SK-N-SH (cell line): Measurements from ENCODE around the gene CD300LF.

Source experiments
- CTCF ChIP-seq: fragments of 200-600 bp; sonication (generic); IDR thresholded peaks from 2 replicates; pipeline ENCODE4 v1.6.1; 2017; ENCODE audit warnings: antibody characterized with exemption, mild to moderate bottlenecking, moderate library complexity
- EP300 ChIP-seq, 2 experiments: IDR thresholded peaks; 2 replicates each; pipeline versions ENCODE4 v1.4.0 to v1.6.1; 2012; ENCODE audit warnings: borderline replicate concordance in 1 of 2, low read depth in 1 of 2, low read length in 1 of 2
- IRF3 ChIP-seq: fragments of 150-350 bp; IDR thresholded peaks from 2 replicates; pipeline ENCODE4 v1.6.1; 2016; ENCODE audit warnings: mild to moderate bottlenecking, low read depth, low read length
- JUND ChIP-seq: IDR thresholded peaks from 2 replicates; pipeline ENCODE4 v1.4.0; 2012
- MAX ChIP-seq: IDR thresholded peaks from 2 replicates; pipeline ENCODE4 v1.4.0; 2012; ENCODE audit warnings: low read depth
- POLR2AphosphoS5 ChIP-seq: IDR thresholded peaks from 2 replicates; pipeline ENCODE4 v1.6.1; 2012; ENCODE audit warnings: low read depth, low read length
- RAD21 ChIP-seq: IDR thresholded peaks from 2 replicates; pipeline ENCODE4 v1.6.1; 2012; ENCODE audit warnings: mild to moderate bottlenecking, low read length
- REST ChIP-seq: IDR thresholded peaks from 2 replicates; pipeline ENCODE4 v1.6.1; 2012; ENCODE audit warnings: mild to moderate bottlenecking, low read depth, low read length, moderate library complexity
- RFX5 ChIP-seq: IDR thresholded peaks from 2 replicates; pipeline ENCODE4 v1.6.1; 2012; ENCODE audit warnings: mild to moderate bottlenecking, improper control_type of control experiment, low read length
- RXRA ChIP-seq: IDR thresholded peaks from 2 replicates; pipeline ENCODE4 v1.4.0; 2012; ENCODE audit warnings: low read depth, mild to moderate bottlenecking, borderline replicate concordance
- SIN3A ChIP-seq: IDR thresholded peaks from 2 replicates; pipeline ENCODE4 v1.6.1; 2012; ENCODE audit warnings: low read depth, mild to moderate bottlenecking, low read length, moderate library complexity, borderline replicate concordance

- TF ChIP-seq POLR2AphosphoS5 (no peak), CTCF (no peak), MAX (no peak), REST (no peak), RAD21 (no peak), JUND (no peak), IRF3 (no peak), EP300 (IDR thresholded peaks at IDR 0.05; ENCODE audit: borderline replicate concordance in 1 of 2, low read depth in 1 of 2, low read length in 1 of 2) (no peak), SIN3A (no peak), RFX5 (no peak), RXRA (no peak)
These were observed 34.2 kb downstream of the CD300LF start for GRCh38 chr17:74678541-74678940.
